CD4-positive, alpha-beta memory T cell (primary cell): ENCODE measurements around the gene ZMAT5. TPM values are rescaled to one million over a fixed set of nuclear protein-coding genes. Genes with fewer than 3 reads are reported as not detected.

Source experiments
- CTCF ChIA-PET: fragments of 350-600 bp; sonication (Branson Sonifier 250); formaldehyde crosslinking; loops from one replicate; lab custom pipeline; 2021; ENCODE audit warnings: inconsistent platforms; ENCODE audit not compliant: partially characterized antibody; lab: Charles Lee
- POLR2A ChIA-PET: fragments of 350-600 bp; sonication (Branson Sonifier 250); formaldehyde crosslinking; loops from one replicate; lab custom pipeline; 2021; ENCODE audit not compliant: partially characterized antibody; lab: Charles Lee
- DNase-seq, 5 donors: peaks; one replicate each; pipeline versions ENCODE4 v3.0.0 to v3.0.0-alpha.2; 2020 to 2022; ENCODE audit warnings: mixed read lengths in 1 of 5
- H3K27ac ChIP-seq: one replicate; pipeline ENCODE4 v1.7.0; 2013; ENCODE audit warnings: low read depth, low read length
- H3K27me3 ChIP-seq: 2 replicates; pipeline ENCODE4 v1.7.0; 2013; ENCODE audit warnings: mild to moderate bottlenecking, low read length, moderate library complexity; ENCODE audit not compliant: insufficient read depth
- H3K36me3 ChIP-seq: 2 replicates; pipeline ENCODE4 v1.7.0; 2013; ENCODE audit warnings: mild to moderate bottlenecking, low read length, moderate library complexity; ENCODE audit not compliant: insufficient read depth
- H3K4me1 ChIP-seq: 2 replicates; pipeline ENCODE4 v1.7.0; 2013; ENCODE audit warnings: mild to moderate bottlenecking, low read length, moderate library complexity; ENCODE audit not compliant: insufficient read depth
- H3K4me3 ChIP-seq, 2 donors: one replicate each; pipeline ENCODE4 v1.7.0; 2013; ENCODE audit warnings: low read length in 2 of 2, mild to moderate bottlenecking in 1 of 2
- H3K9me3 ChIP-seq, 2 donors: one replicate each; pipeline ENCODE4 v1.7.0; 2013; ENCODE audit warnings: low read length in 2 of 2, control low read depth in 1 of 2; ENCODE audit not compliant: control insufficient read depth in 1 of 2
- H3K27ac Mint-ChIP-seq, 7 donors: one replicate each; pipeline ENCODE4 v1.8.0; 2020 to 2021; ENCODE audit warnings: mixed read lengths in 7 of 7, mild to moderate bottlenecking in 6 of 7, inconsistent platforms in 3 of 7, moderate library complexity in 3 of 7
- H3K27me3 Mint-ChIP-seq, 2 donors: one replicate each; pipeline ENCODE4 v1.8.0; 2020 to 2021; ENCODE audit warnings: mixed read lengths in 2 of 2
- H3K36me3 Mint-ChIP-seq, 2 donors: one replicate each; pipeline ENCODE4 v1.8.0; 2020 to 2021; ENCODE audit warnings: mixed read lengths in 2 of 2, inconsistent platforms in 1 of 2, mild to moderate bottlenecking in 1 of 2
- H3K4me1 Mint-ChIP-seq, 4 donors: one replicate each; pipeline ENCODE4 v1.8.0; 2020 to 2021; ENCODE audit warnings: mixed read lengths in 4 of 4, mild to moderate bottlenecking in 1 of 4
- H3K4me3 Mint-ChIP-seq, 8 donors: one replicate each; pipeline ENCODE4 v1.8.0; 2020 to 2021; ENCODE audit warnings: mixed read lengths in 8 of 8, mild to moderate bottlenecking in 7 of 8, moderate library complexity in 6 of 8, inconsistent platforms in 3 of 8
- H3K9me3 Mint-ChIP-seq, 8 donors: one replicate each; pipeline ENCODE4 v1.8.0; 2020 to 2021; ENCODE audit warnings: mixed read lengths in 8 of 8, mild to moderate bottlenecking in 5 of 8, inconsistent platforms in 3 of 8, moderate library complexity in 1 of 8
- intact Hi-C: fragments of 100-400 bp; cut with micrococcal nuclease; formaldehyde crosslinking; loops from one replicate; pipeline ENCODE4 v1.15.1; 2023
- polyA plus RNA-seq, 2 donors: library from polyadenylated mRNA; unstranded; fragments of 300-500 nt; fragmentation: Illumina TruSeq; gene quantifications; one replicate each; pipeline ENCODE4 v1.2.3, GENCODE V29; 2021
- total RNA-seq, 2 experiments: library from RNA; stranded (reverse); gene quantifications; one replicate each; pipeline ENCODE4 v1.2.3, GENCODE V29; 2021

The ZMAT5 gene
- total and polyA plus RNA-seq, 4 experiments from 2014 or later, result 16.3 to 67.7 (median 31.3) TPM

- Mint-ChIP-seq H3K9me3 (no peaks in the 10 kb centered on the region), H3K4me1 (no peaks in the 10 kb centered on the region), H3K36me3 (peaks cover 17 to 28% of the 10 kb centered on the region in 2 donors), H3K4me3 (no peak overlapping the region), H3K27ac (no peak overlapping the region), H3K27me3 (no peaks in the 10 kb centered on the region)
- H3K4me1 ChIP-seq, result no peaks in the 10 kb centered on the region
- intact Hi-C loops, result no loop called here
- no peaks in the 10 kb centered on the region for H3K27me3 ChIP-seq
- no peak overlapping the region for H3K4me3 ChIP-seq
- no peaks in the 10 kb centered on the region for H3K9me3 ChIP-seq
- no peak overlapping the region for H3K27ac ChIP-seq
- peaks cover 11% of the 10 kb centered on the region for H3K36me3 ChIP-seq
- ChIA-PET CTCF (no interaction called here), POLR2A (no interaction called here)
- DNase-seq, result no peak
Observed at GRCh38 chr22:29737251-29738117, 29.3 kb downstream of the ZMAT5 start.

- peaks cover 16 to 30% of the 10 kb centered on the region in 2 donors for H3K36me3 Mint-ChIP-seq
Observed at GRCh38 chr22:29735416-29735815, 31.4 kb downstream of the ZMAT5 start.

DNA sequence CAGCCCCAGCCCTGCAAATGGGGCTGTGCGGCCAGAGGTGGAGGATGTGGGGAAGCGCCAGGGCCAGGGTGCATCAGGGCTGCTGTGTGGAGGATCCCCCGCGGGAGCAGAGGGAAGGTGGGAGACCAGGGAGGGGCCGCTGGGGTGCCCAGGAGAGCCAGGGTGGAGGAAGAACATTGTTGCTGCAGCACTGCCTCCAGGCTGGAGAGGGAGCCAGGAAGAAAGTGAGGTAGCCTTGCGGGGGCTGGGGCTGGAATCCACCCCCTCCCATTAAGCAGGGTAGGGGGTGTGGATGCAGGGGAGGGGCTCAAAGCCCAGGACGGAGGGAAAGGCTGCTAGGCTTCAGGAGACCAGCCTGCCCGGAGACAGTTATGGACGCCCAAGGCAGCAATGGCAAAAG, 32.0 kb downstream of the ZMAT5 start:
- Mint-ChIP-seq H3K27me3 (no peaks in the 10 kb centered on the region), H3K9me3 (no peaks in the 10 kb centered on the region), H3K36me3 (peaks cover 16 to 30% of the 10 kb centered on the region in 2 donors), H3K4me1 (no peaks in the 10 kb centered on the region), H3K27ac (no peak overlapping the region), H3K4me3 (no peak overlapping the region)
- peaks cover 2% of the 10 kb centered on the region for H3K36me3 ChIP-seq
- intact Hi-C loops, result no loop called here
- ChIA-PET CTCF (no interaction called here), POLR2A (no interaction called here)
- H3K27me3 ChIP-seq, result no peaks in the 10 kb centered on the region
- H3K4me1 ChIP-seq, result no peaks in the 10 kb centered on the region
- DNase-seq, result no peak
- no peaks in the 10 kb centered on the region for H3K9me3 ChIP-seq
- H3K4me3 ChIP-seq, result no peak overlapping the region
- H3K27ac ChIP-seq, result no peak overlapping the region

More at GRCh38 chr22:29735416-29735815, 31.4 kb downstream of the ZMAT5 start:
- intact Hi-C loops, result no loop called here
- no peaks in the 10 kb centered on the region for H3K4me1 Mint-ChIP-seq
- no peak overlapping the region for H3K27ac ChIP-seq
- no peaks in the 10 kb centered on the region for H3K4me1 ChIP-seq
- H3K27me3 ChIP-seq, result no peaks in the 10 kb centered on the region
- DNase-seq, result no peak
- H3K4me3 Mint-ChIP-seq, result no peak overlapping the region
- H3K27ac Mint-ChIP-seq, result no peak overlapping the region
- no peaks in the 10 kb centered on the region for H3K9me3 Mint-ChIP-seq
- peaks cover 8% of the 10 kb centered on the region for H3K36me3 ChIP-seq
- ChIA-PET POLR2A (no interaction called here), CTCF (no interaction called here)
- no peaks in the 10 kb centered on the region for H3K9me3 ChIP-seq
- no peak overlapping the region for H3K4me3 ChIP-seq
- no peaks in the 10 kb centered on the region for H3K27me3 Mint-ChIP-seq

DNA sequence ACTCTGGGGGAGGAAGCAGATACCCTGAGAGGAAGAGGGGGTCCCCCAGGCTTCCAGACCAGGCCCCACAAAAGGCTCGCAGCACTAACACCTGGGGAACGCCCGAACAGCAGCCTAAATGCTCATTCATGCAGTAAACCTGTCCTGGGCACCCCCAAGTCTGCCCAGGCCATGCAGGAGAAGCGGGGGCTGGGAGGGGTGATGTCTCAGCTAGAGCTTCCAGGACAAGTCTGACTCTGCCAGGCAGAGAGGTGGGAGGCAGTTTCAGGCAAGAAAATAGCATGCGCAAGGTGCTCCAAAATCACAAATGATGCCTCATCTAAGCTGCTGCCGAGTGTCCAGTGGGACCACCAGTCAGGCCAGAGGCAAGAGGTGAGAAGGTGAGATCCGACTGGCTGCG, 32.4 kb downstream of the ZMAT5 start:
- Histone ChIP-seq H3K4me3 (no peak overlapping the region), H3K27ac (no peak overlapping the region), H3K36me3 (no peaks in the 10 kb centered on the region), H3K27me3 (no peaks in the 10 kb centered on the region), H3K9me3 (no peaks in the 10 kb centered on the region), H3K4me1 (no peaks in the 10 kb centered on the region)
- intact Hi-C loops, result no loop called here
- Mint-ChIP-seq H3K9me3 (no peaks in the 10 kb centered on the region), H3K36me3 (peaks cover 15 to 30% of the 10 kb centered on the region in 2 donors), H3K27ac (no peak overlapping the region), H3K4me1 (no peaks in the 10 kb centered on the region), H3K4me3 (no peak overlapping the region), H3K27me3 (no peaks in the 10 kb centered on the region)
- CTCF ChIA-PET, result no interaction called here
- POLR2A ChIA-PET, result no interaction called here
- DNase-seq, result no peak

GRCh38 chr22:29733362-29734201, 33.2 kb downstream of the ZMAT5 start:
- H3K9me3 Mint-ChIP-seq, result no peaks in the 10 kb centered on the region
- intact Hi-C loops, result no loop called here
- peak in 1 of 5 donors; percentile 19 for DNase-seq
- peaks cover 7 to 27% of the 10 kb centered on the region in 2 donors for H3K36me3 Mint-ChIP-seq
- H3K27ac ChIP-seq, result no peak overlapping the region
- no peaks in the 10 kb centered on the region for H3K9me3 ChIP-seq
- H3K4me3 ChIP-seq, result no peak overlapping the region
- ChIA-PET CTCF (no interaction called here), POLR2A (no interaction called here)
- H3K4me1 Mint-ChIP-seq, result no peaks in the 10 kb centered on the region
- no peaks in the 10 kb centered on the region for H3K27me3 Mint-ChIP-seq
- H3K4me1 ChIP-seq, result no peaks in the 10 kb centered on the region
- no peak overlapping the region for H3K4me3 Mint-ChIP-seq
- no peak overlapping the region for H3K27ac Mint-ChIP-seq
- H3K27me3 ChIP-seq, result no peaks in the 10 kb centered on the region
- no peaks in the 10 kb centered on the region for H3K36me3 ChIP-seq

DNA sequence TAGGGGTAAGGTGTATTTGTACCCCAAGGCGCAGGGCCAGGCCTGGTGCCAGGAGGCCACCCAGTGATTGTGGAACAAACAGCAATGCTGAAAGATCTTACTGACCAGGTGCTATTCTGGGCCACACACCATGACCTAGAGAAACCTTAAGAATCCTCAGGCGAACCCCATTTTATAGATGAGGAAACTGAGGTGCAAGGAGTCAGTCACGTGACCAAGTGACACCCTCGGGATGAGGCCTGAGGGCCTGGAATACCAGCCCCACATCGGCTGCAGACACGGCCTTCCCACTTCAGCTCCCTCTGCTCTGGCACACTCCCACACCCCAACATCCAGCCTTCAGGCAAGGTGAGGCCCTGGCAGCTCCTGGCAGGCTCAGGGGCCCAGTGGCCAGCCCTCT, 33.9 kb downstream of the ZMAT5 start:
- H3K4me1 ChIP-seq, result no peaks in the 10 kb centered on the region
- no peak overlapping the region for H3K27ac ChIP-seq
- no peak for DNase-seq
- H3K27me3 Mint-ChIP-seq, result no peaks in the 10 kb centered on the region
- POLR2A ChIA-PET, result no interaction called here
- H3K4me1 Mint-ChIP-seq, result no peaks in the 10 kb centered on the region
- H3K36me3 ChIP-seq, result no peaks in the 10 kb centered on the region
- H3K9me3 ChIP-seq, result no peaks in the 10 kb centered on the region
- no peak overlapping the region for H3K4me3 ChIP-seq
- CTCF ChIA-PET, result no interaction called here
- H3K36me3 Mint-ChIP-seq, result peaks cover 7 to 27% of the 10 kb centered on the region in 2 donors
- no peak overlapping the region for H3K27ac Mint-ChIP-seq
- H3K4me3 Mint-ChIP-seq, result no peak overlapping the region
- no peaks in the 10 kb centered on the region for H3K9me3 Mint-ChIP-seq
- intact Hi-C loops, result no loop called here
- no peaks in the 10 kb centered on the region for H3K27me3 ChIP-seq

DNA sequence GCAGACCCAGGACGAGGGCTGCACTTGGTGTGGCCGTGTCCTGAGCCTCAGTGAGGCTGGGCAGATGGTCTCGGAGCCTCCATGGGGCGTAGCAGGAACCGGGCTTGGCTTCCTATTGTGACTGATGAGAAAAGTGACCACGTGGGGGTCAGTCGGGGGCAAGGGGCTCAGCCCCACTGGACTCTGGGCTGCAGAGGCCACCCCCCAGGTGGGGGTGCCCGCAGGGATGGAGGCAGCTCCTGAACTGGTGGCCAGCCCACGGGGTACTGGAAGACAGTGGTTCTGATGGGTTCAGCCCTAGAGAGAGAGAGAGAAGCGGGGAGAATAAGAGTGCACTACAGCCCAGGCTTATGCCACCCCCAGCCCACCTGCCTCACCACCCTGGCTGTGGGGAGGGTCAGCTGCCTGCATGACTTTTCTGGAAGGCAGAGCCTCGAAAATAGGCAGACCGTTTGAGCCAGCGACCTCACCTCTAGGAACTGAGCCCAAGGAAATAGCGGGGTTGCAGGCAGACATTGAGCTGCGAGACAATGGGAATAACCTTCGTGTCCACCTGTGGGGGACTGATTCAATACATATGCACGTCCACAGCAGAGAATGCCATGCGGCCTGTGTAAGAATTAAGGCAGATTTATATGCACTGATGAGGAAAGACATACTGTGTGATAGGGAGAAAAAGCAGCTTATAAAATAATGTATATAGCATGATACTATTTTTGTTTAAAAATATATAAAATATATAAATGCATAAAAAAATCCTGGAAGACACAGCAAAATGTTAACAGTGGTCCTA, 35.6 kb downstream of the ZMAT5 start:
- Mint-ChIP-seq H3K36me3 (peaks cover 4 to 27% of the 10 kb centered on the region in 2 donors), H3K27me3 (no peaks in the 10 kb centered on the region), H3K4me1 (no peaks in the 10 kb centered on the region), H3K27ac (no peak overlapping the region), H3K9me3 (no peaks in the 10 kb centered on the region), H3K4me3 (no peak overlapping the region)
- ChIA-PET POLR2A (no interaction called here), CTCF (interaction anchor here (0.8 kb wide), 1 partner anchor 274 kb away, joined by 3 read pairs; no protein-coding TSS in a partner anchor)
- H3K4me3 ChIP-seq, result no peak overlapping the region
- no peaks in the 10 kb centered on the region for H3K9me3 ChIP-seq
- no peaks in the 10 kb centered on the region for H3K4me1 ChIP-seq
- no peak overlapping the region for H3K27ac ChIP-seq
- no peaks in the 10 kb centered on the region for H3K27me3 ChIP-seq
- intact Hi-C loops, result no loop called here
- no peaks in the 10 kb centered on the region for H3K36me3 ChIP-seq
- DNase-seq, result peak in 1 of 5 donors; percentile 17
